ENCODE measurements around the gene ARHGAP25.
A peak's percentile ranks its signal among the peaks of the same experiment; 100 is the strongest.
"Not testable (repeated sequence)": the region's sequence is repeated elsewhere in the genome, so short reads cannot be mapped to it uniquely, and the experiment has no call there.

The ARHGAP25 gene

DNA sequence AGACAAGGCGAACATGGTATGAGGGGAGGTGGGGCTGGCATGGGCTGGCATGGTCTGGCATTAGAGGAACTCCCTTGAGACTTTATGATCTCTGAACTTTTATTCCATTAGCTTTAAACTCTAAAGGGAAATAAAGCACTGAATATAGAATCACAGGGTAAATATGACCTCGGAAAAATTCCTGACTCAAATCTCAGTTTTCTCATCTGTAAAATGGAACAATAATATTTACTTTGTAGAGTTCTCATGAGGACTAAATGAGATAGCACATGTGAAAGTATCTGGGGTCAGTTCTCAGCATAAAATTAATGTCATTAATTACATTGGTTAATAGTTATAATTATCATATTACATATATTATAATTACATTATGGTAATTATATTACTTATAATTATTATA is 65.9 kb downstream of the ARHGAP25 start:
- TF ChIP-seq, protein P1, sequence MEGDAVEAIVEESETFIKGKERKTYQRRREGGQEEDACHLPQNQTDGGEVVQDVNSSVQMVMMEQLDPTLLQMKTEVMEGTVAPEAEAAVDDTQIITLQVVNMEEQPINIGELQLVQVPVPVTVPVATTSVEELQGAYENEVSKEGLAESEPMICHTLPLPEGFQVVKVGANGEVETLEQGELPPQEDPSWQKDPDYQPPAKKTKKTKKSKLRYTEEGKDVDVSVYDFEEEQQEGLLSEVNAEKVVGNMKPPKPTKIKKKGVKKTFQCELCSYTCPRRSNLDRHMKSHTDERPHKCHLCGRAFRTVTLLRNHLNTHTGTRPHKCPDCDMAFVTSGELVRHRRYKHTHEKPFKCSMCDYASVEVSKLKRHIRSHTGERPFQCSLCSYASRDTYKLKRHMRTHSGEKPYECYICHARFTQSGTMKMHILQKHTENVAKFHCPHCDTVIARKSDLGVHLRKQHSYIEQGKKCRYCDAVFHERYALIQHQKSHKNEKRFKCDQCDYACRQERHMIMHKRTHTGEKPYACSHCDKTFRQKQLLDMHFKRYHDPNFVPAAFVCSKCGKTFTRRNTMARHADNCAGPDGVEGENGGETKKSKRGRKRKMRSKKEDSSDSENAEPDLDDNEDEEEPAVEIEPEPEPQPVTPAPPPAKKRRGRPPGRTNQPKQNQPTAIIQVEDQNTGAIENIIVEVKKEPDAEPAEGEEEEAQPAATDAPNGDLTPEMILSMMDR (IDR thresholded peaks at IDR 0.05; ENCODE audit: low read depth, low read length, missing control alignments), result no peak
- no peak for DNase-seq (ENCODE audit: low read depth)
- no peak overlapping the region for H3K4me3 ChIP-seq (ENCODE audit: low read depth, low read length)
- in situ Hi-C loops (cut with HindIII; ENCODE audit: low sequenced_read_pairs), result no loop called here

DNA sequence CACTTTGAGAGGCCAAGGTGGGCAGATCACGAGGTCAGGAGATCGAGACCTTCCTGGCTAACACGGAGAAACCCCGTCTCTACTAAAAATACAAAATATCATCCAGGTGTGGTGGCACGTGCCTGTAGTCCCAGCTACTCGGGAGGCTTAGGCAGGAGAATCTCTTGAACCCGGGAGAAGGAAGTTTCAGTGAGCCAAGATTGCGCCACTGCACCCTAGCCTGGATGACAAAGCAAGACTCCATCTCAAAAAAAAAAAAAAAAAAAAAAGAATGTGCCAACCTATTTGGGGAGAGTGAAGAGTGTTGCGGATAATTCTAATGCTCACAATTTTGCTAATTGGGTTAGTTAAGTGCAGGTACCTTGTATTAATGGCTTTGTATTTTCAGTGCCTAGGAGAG is 67.5 kb downstream of the ARHGAP25 start:
- in situ Hi-C loops (cut with HindIII; ENCODE audit: low sequenced_read_pairs); H3K4me3 ChIP-seq (ENCODE audit: low read depth, low read length); DNase-seq (ENCODE audit: low read depth): not testable (repeated sequence)

DNA sequence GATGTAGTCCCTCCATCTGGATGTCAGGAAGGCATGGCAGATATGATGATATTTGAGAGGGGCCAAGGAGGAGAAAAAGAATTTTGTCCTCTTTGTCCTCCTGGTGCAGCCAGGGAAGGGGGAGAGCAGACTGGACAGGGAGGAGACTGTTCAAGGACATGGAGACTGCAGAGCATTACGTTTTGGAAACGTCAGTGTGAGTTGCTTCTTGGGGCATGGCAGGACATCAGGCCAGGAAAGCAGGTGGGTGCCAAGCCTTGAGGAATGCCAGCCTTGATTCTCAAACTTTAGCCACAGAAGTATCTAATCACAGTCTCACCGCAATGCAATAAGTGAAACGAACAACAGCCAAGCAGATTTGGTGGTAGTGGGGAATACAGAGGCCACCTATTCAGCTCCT is 70.4 kb downstream of the ARHGAP25 start:
- in situ Hi-C loops (cut with HindIII; ENCODE audit: low sequenced_read_pairs), result no loop called here

DNA sequence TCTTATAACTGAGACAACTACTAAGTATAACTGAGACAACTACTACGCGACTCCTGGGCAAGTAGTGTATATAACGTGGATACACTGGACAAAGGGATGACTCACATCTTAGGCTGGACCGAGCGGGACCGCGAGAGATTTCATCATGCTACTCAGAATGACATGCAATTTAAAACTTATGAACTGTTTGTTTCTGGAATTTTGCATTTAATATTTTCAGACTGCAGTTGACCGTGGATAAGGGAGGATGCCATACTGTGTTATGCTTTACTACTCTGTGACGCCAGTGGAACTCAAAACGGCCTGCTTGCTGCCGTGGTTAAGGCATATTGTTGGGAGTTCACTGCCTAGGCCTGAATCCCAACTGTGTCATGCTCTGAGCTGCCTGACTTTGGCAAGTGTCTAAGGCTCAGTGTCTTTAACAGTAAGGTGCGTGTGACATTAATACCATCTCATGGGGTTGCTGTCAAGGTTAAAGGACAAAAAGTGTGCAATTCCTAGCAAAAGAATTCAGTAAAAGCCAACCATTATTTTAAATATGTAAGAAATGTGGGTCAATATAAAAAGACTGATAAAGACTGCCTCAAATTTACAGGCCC is 72.0 kb downstream of the ARHGAP25 start:
- TF ChIP-seq, protein P1 (IDR thresholded peaks at IDR 0.05; ENCODE audit: low read depth, low read length, missing control alignments), result no peak
- DNase-seq (ENCODE audit: low read depth), result peak; percentile 18
- in situ Hi-C loops (cut with HindIII; ENCODE audit: low sequenced_read_pairs), result no loop called here
- H3K4me3 ChIP-seq (ENCODE audit: low read depth, low read length), result no peak overlapping the region

More for the DNA sequence above, 70.4 kb downstream of the ARHGAP25 start:
- TF ChIP-seq, protein P1 (IDR thresholded peaks at IDR 0.05; ENCODE audit: low read depth, low read length, missing control alignments), result no peak
- DNase-seq (ENCODE audit: low read depth), result no peak
- H3K4me3 ChIP-seq (ENCODE audit: low read depth, low read length), result no peak overlapping the region

DNA sequence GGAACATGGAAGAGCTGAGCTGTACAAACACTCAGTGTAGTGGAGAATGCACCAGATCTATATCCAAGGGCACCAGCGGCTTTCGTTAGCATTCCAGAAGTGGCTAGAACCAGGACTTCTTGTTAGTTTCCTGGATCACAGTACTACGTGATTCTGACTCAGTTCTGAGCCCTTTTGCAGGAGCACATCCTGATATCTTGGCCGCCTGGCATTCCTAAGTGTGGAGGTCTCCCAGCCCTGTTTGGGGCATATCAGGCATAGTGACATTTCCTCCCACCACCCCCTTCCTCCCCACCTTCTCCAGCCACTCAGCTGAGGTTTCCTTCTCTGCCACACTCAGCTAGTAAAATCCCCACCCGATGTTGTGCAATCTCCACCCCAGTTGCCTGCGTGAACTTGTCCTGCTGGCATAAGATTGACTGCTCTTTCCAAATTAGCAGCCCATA is 73.2 kb downstream of the ARHGAP25 start:
- TF ChIP-seq, protein P1 (IDR thresholded peaks at IDR 0.05; ENCODE audit: low read depth, low read length, missing control alignments), result no peak
- in situ Hi-C loops (cut with HindIII; ENCODE audit: low sequenced_read_pairs), result no loop called here
- DNase-seq (ENCODE audit: low read depth), result no peak
- no peak overlapping the region for H3K4me3 ChIP-seq (ENCODE audit: low read depth, low read length)

DNA sequence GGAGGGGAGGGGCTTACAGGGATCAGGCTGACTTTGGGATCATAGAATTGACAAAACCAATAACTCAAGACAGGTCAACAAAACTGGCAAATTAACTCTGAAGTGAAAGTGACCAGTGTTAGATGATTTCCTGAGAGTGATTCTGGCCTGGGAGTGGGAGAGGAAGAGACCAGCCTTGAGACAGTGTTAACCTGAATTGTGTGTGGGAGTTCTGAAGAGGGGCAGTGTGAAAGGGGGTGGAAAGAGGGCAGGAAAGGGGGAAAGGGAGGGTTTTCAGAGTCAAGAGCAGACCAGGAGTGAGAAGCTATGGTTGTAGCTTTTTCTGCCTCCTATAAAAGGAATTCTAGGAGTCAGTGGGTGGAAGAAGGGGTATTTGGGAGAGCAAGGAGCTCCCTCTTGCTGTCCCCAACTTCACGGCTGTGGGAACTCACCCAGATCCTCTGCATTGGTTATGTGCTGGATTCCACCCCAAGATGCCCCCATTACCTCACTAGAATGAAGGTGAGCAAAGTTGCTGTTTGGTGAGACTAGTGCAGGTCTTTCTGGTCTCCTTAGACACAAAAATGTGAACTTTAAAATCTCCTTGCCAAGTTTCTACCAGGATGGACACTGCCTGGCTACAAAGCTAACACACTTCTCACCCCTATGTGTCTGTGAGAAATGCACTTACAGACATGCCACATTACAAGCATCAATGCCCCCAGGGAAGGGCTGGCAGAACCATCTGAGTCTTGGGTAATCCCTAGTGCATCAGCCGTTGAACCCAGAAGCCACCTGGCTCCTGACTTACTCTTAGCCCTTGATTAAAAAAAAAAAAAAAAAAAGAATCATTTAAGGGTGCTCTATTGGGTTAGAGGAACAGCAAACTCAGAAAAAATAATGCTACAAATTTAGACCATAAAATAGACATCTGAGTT is 75.0 kb downstream of the ARHGAP25 start:
- in situ Hi-C loops (cut with HindIII; ENCODE audit: low sequenced_read_pairs), result no loop called here
- DNase-seq (ENCODE audit: low read depth), result no peak

More for the DNA sequence above, 75.0 kb downstream of the ARHGAP25 start:
- TF ChIP-seq, protein P1 (IDR thresholded peaks at IDR 0.05; ENCODE audit: low read depth, low read length, missing control alignments), result no peak
- H3K4me3 ChIP-seq (ENCODE audit: low read depth, low read length), result no peak overlapping the region

Measured in astrocyte of the cerebellum (primary cell).